Activated CD8-positive, alpha-beta memory T cell treated with anti-CD3 and anti-CD28 coated beads, Interleukin-2, amount 10 ng/mL, durations not matched to agents 7 days and 5 days (primary cell): ENCODE measurements around the gene ITPKC. TPM values are rescaled to one million over a fixed set of nuclear protein-coding genes. Genes with fewer than 3 reads are reported as not detected.
"Not testable (repeated sequence)": the region's sequence is repeated elsewhere in the genome, so short reads cannot be mapped to it uniquely, and the experiment has no call there.

Source experiments
- ATAC-seq: fragments of 150-1000 bp; cut with Tn5 transposase; one replicate; pipeline ENCODE4 v1.10.0; 2021; ENCODE audit warnings: moderate library complexity
- CTCF ChIA-PET: fragments of 350-600 bp; sonication (Branson Sonifier 250); formaldehyde crosslinking; loops from one replicate; lab custom pipeline; 2021; ENCODE audit warnings: antibody characterized with exemption; lab: Charles Lee
- DNase-seq: peaks from one replicate; pipeline ENCODE4 v3.0.0-alpha.2; 2020
- H3K27ac Mint-ChIP-seq: one replicate; pipeline ENCODE4 v1.8.0; 2021; ENCODE audit warnings: mild to moderate bottlenecking, mixed read lengths
- H3K27me3 Mint-ChIP-seq: one replicate; pipeline ENCODE4 v1.8.0; 2021; ENCODE audit warnings: mixed read lengths
- H3K36me3 Mint-ChIP-seq: one replicate; pipeline ENCODE4 v1.8.0; 2021; ENCODE audit warnings: mild to moderate bottlenecking, mixed read lengths
- H3K4me1 Mint-ChIP-seq: one replicate; pipeline ENCODE4 v1.8.0; 2021; ENCODE audit warnings: mixed read lengths
- H3K4me3 Mint-ChIP-seq: one replicate; pipeline ENCODE4 v1.8.0; 2021; ENCODE audit warnings: mild to moderate bottlenecking, moderate library complexity, mixed read lengths
- H3K9me3 Mint-ChIP-seq: one replicate; pipeline ENCODE4 v1.8.0; 2022; ENCODE audit warnings: low read depth, mixed read lengths
- total RNA-seq, 2 experiments: library from RNA; stranded (reverse); gene quantifications; one replicate each; pipeline ENCODE4 v1.2.3, GENCODE V29; 2021

The ITPKC gene
- total RNA-seq, 2 experiments from 2014 or later, result 5.6 to 5.8 TPM

DNA sequence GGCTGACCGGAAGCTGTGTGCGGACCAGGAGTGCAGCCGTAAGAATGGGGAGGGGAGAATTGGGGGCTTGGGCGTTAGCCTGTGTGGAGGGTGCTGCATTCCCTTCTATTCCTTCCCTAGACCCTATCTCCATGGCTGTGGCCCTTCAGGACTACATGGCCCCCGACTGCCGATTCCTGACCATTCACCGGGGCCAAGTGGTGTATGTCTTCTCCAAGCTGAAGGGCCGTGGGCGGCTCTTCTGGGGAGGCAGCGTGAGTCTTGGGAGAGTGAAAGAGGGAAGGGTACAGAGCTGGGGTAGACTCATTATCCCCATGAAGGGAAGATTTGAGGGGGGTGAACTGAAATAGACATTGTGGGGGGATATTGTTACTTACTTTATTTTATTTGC, 58.7 kb downstream of the ITPKC start:
- Mint-ChIP-seq H3K9me3 (no peaks in the 10 kb centered on the region), H3K27me3 (no peaks in the 10 kb centered on the region), H3K36me3 (peaks cover 12% of the 10 kb centered on the region), H3K27ac (no peak overlapping the region), H3K4me1 (peaks cover 38% of the 10 kb centered on the region), H3K4me3 (no peak overlapping the region)
- CTCF ChIA-PET, result interaction anchor here (3.8 to 4.6 kb wide), 3 partner anchors 21 to 31 kb away, joined by 42 to 47 read pairs (median 43); partner anchors contain the start of gene EGLN2
- ATAC-seq (no peak), DNase-seq (no peak)

DNA sequence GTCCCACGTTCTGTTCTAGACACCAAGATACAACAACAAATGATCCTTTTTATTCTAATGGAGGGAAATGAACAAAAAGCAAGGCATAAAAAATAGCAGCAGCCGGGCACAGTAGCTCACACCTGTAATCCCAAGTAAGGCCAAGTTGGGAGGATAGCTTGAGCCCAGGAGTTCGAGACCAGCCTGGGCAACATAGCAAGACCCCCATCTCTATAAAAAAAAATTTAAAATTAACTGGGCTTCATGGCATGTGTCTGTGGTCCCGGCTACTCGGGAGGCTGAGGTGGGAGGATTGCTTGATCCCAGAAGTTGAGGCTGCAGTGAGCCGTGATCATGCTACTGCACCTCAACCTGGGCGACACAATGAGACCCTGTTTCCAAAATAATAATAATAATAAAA, 59.5 kb downstream of the ITPKC start:
- CTCF ChIA-PET, result interaction anchor here (2.5 to 4.6 kb wide), 5 partner anchors 21 to 43 kb away, joined by 9 to 47 read pairs (median 42); partner anchors contain the start of genes ACTMAP, EGLN2 and SNRPA
- DNase-seq, result no peak

DNA sequence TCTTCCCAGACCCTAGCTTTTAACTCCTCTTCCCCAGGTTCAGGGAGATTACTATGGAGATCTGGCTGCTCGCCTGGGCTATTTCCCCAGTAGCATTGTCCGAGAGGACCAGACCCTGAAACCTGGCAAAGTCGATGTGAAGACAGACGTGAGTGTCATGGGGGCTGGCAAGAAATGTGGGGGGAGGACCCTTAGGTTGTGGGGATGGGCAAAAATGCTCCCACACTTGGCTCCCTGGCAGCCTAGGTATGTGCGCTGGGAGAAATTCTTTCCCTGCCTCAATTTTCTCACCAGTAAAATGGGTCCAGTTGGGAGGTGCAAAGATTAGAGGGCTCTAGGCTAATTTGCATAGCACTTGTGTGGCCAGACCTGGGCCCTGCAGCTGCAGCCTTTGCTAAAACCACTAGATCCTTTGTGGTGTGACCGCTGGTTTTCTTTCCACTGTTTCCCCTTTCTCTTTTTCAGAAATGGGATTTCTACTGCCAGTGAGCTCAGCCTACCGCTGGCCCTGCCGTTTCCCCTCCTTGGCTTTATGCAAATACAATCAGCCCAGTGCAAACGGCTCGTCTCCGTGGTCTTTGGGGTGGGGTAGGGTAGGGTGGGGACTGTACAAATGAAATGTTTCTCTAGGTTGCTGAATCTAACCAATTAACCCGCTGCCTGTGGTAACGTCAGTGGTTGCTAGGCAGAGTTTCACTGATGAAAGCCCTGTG, 60.2 kb downstream of the ITPKC start:
- Mint-ChIP-seq H3K9me3 (no peaks in the 10 kb centered on the region), H3K27ac (peak overlapping the region; percentile 99), H3K4me1 (peaks cover 33% of the 10 kb centered on the region), H3K36me3 (peaks cover 12% of the 10 kb centered on the region), H3K4me3 (peak overlapping the region; percentile 87), H3K27me3 (no peaks in the 10 kb centered on the region)
- CTCF ChIA-PET, result interaction anchor here (0.5 to 4.6 kb wide), 12 partner anchors 20 to 525 kb away, joined by 3 to 47 read pairs (median 8); partner anchors contain the start of genes ACTMAP, COQ8B, EGLN2 and ITPKC
- DNase-seq, result peak; percentile 98
- ATAC-seq, result peak; percentile 56

More for the DNA sequence above, 59.5 kb downstream of the ITPKC start:
- Mint-ChIP-seq H3K4me3 (no peak overlapping the region), H3K27ac (no peak overlapping the region), H3K9me3 (no peaks in the 10 kb centered on the region), H3K4me1 (peaks cover 34% of the 10 kb centered on the region), H3K36me3 (peaks cover 10% of the 10 kb centered on the region), H3K27me3 (no peaks in the 10 kb centered on the region)
- ATAC-seq, result no peak

DNA sequence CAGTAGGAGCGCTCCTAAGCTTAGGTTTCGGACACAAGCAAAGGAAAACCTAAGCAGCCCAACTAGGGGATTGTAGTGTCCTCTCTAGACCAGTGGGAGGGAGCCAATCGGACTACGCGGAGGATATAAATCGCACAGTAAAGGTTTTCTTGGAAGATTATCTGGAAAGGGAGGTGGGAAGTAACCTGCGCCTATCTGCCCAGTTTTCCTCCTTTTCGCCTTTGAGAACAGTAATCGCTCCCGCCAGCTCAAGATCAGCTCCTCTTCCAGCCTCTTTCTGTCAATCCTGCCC, 60.7 kb downstream of the ITPKC start:
- peak overlapping the region; percentile 99 for H3K27ac Mint-ChIP-seq
- no peaks in the 10 kb centered on the region for H3K27me3 Mint-ChIP-seq
- peak overlapping the region; percentile 87 for H3K4me3 Mint-ChIP-seq
- H3K4me1 Mint-ChIP-seq, result peaks cover 33% of the 10 kb centered on the region
- H3K9me3 Mint-ChIP-seq, result no peaks in the 10 kb centered on the region
- ATAC-seq, result no peak
- no peak for DNase-seq
- H3K36me3 Mint-ChIP-seq, result peaks cover 14% of the 10 kb centered on the region
- CTCF ChIA-PET, result interaction anchor here (0.5 to 4.6 kb wide), 14 partner anchors 20 to 525 kb away, joined by 3 to 47 read pairs (median 6); partner anchors contain the start of genes ACTMAP, COQ8B, EGLN2 and ITPKC

DNA sequence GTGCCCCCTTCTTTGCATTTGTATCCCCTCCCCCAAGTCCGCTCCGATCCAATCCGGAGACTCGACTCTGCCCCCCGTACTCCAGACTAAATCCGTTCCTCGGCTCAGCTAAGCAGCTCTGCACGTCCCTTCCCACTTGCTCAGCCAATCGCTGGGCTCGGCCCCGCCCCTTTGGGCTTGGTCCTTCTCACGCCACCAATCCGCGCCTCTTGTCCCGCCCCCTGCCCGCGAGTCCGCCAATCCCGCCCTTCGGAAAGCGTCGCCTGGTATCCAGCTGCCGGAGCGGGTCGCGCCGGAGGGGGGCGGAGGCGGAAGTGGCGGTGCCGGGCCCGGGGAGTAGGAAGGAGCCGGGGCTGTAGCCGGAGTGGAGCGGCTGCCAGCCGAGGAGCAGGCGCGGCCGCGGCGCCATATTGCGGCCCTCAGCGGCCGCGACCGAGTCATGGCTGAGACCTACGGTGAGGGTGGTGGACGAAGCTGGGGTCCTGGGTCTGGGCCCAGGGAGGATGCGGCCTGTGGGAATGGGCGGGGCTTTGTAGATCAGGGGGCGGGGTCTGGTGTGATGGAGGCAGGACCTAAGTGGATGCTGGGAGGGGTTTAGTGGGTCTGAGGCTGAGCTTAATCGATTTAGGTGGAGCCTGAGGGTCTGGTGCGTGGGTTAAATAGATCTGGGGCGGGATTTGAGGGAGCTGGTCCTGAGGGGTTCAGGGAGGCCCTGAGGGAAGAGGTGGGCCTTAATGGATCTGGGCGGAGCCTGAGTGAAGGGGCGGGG, 61.2 kb downstream of the ITPKC start, which contains the start of gene RAB4B:
TSS of gene RAB4B (plus strand) at position 311 of the 769 bp plus-strand sequence. CDS start at position 440, 129 bp downstream.
- DNase-seq, result peak; percentile 100
- Mint-ChIP-seq H3K36me3 (peaks cover 14% of the 10 kb centered on the region), H3K27me3 (no peaks in the 10 kb centered on the region), H3K9me3 (no peaks in the 10 kb centered on the region), H3K27ac (peak within 1 kb of the TSS; percentile 99), H3K4me3 (peak within 1 kb of the TSS; percentile 87), H3K4me1 (peaks cover 33% of the 10 kb centered on the region)
- CTCF ChIA-PET, result interaction anchor here (0.5 to 4.6 kb wide), 17 partner anchors 9 to 524 kb away, joined by 3 to 47 read pairs (median 5); partner anchors contain the start of genes ACTMAP, COQ8B, EGLN2 and ITPKC
- peak; percentile 81 for ATAC-seq

DNA sequence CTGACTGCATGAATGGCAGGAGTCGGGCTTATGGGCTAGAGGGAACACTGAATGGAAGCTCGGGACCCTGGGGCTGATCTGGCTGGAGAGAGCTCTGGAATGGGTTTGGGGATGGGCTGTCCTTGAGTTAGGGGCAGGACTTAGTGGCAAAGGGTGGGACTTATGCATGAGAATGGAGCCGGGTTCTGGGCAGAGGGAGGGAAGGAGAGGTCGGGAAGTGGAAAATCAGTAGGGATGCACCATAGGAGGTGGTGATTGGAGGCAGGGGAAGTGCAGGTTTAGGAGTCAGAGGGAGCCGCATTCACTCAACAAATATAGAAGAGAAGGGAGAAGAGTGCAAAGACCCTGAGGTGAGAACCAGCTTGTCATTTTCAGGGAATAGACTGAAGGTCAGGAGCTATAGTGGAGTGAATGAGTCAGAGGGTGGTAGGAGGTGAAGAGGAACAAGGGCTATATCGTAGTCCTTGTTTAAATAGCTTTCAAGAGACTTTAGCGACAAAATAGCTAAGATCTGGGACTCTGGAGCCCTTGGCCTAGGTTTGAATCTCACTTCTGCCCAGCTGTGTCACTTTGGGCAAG, 61.9 kb downstream of the ITPKC start:
- Mint-ChIP-seq H3K4me3 (peak overlapping the region; percentile 87), H3K27me3 (no peaks in the 10 kb centered on the region), H3K4me1 (peaks cover 33% of the 10 kb centered on the region), H3K36me3 (peaks cover 14% of the 10 kb centered on the region), H3K9me3 (no peaks in the 10 kb centered on the region), H3K27ac (peak overlapping the region; percentile 99)
- no peak for ATAC-seq
- DNase-seq, result no peak
- CTCF ChIA-PET, result interaction anchor here (0.7 to 4.6 kb wide), 15 partner anchors 8 to 144 kb away, joined by 3 to 47 read pairs (median 6); partner anchors contain the start of genes ACTMAP, COQ8B, EGLN2 and ITPKC

DNA sequence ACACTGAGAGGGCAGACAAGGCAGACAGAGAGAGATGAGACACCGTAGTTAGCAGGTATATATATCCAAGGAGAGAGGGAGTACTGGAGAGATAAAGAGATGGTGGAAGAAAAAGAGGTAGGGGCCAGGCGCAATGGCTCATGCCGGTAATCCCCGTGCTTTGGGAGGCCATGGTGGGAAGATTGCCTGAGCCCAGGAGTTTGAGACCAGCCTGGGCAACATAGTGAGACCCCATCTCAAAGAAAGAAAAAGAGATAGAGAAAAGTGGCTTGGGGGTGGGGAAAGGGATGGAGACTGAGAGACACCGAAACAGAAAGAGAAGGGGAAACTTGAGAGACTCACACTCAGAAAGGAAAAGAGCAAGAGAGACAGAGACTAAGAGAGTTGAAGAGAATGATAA, 63.7 kb downstream of the ITPKC start:
- DNase-seq, result no peak
- no peak for ATAC-seq
- peak overlapping the region; percentile 69 for H3K27ac Mint-ChIP-seq
- peaks cover 39% of the 10 kb centered on the region for H3K4me1 Mint-ChIP-seq
- no peak overlapping the region for H3K4me3 Mint-ChIP-seq
- CTCF ChIA-PET, result interaction anchor here (0.5 to 1.1 kb wide), 2 partner anchors 10 to 36 kb away, joined by 3 read pairs; no protein-coding TSS in a partner anchor
- H3K9me3 Mint-ChIP-seq, result no peaks in the 10 kb centered on the region
- peaks cover 16% of the 10 kb centered on the region for H3K36me3 Mint-ChIP-seq
- H3K27me3 Mint-ChIP-seq, result no peaks in the 10 kb centered on the region

DNA sequence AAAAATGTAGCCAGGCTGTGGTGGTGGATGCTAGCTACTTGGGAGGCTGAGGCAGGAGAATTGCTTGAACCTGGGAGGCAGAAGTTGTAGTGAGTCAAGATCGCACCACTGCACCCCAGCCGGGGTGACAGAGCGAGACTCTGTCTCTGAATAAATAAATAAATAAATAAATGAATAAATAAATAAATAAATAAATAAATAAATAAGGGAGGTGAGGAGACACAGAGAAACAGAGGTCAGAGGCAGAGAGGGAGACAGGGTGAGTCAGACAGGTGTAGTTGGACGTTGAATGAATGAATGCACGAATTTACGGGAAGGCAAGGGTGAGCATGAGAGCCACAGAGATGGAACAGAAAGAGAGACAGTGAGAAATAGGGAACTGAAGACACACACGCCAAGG, 64.2 kb downstream of the ITPKC start:
- Mint-ChIP-seq H3K36me3 (peaks cover 16% of the 10 kb centered on the region), H3K9me3 (no peaks in the 10 kb centered on the region), H3K4me1 (peaks cover 38% of the 10 kb centered on the region), H3K27me3 (no peaks in the 10 kb centered on the region), H3K27ac (no peak overlapping the region), H3K4me3 (no peak overlapping the region)
- DNase-seq (no peak), ATAC-seq (no peak)
- CTCF ChIA-PET, result interaction anchor here (0.6 to 1.1 kb wide), 3 partner anchors 9 to 123 kb away, joined by 3 read pairs; no protein-coding TSS in a partner anchor

DNA sequence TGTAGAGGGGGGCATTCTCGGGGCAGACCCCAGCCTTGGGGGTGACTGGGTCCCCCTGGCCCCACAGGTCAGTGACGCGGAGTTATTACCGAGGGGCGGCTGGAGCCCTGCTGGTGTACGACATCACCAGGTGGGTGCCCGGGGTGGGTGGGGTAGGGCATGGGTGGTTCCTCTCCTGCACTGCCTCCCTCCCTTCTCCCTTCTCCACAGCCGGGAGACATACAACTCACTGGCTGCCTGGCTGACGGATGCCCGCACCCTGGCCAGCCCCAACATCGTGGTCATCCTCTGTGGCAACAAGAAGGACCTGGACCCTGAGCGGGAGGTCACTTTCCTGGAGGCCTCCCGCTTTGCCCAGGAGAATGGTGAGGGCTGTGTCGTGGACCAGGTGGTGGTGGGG, 66.8 kb downstream of the ITPKC start:
- peaks cover 24% of the 10 kb centered on the region for H3K4me1 Mint-ChIP-seq
- H3K36me3 Mint-ChIP-seq, result peaks cover 18% of the 10 kb centered on the region
- no peaks in the 10 kb centered on the region for H3K27me3 Mint-ChIP-seq
- H3K27ac Mint-ChIP-seq, result no peak overlapping the region
- CTCF ChIA-PET, result no interaction called here
- no peak for ATAC-seq
- no peak for DNase-seq
- no peak overlapping the region for H3K4me3 Mint-ChIP-seq
- no peaks in the 10 kb centered on the region for H3K9me3 Mint-ChIP-seq

DNA sequence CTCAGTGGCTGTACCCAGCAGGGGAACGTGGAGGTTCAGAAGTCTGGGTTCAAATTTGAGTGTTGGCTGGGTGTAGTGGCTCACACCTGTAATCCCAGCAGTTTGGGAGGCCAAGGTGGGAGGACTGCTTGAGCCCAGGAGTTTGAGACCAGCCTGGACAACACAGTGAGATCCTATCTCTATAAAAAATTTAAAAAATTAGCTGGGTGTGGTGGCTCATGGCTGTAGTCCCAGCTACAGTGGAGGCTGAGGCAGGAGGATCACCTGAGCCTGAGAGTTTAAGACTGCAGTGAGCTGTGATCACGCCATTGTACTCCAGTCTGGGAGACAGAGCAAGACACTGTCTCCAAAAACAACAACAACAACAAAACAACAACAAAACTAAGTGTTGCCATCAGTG, 67.2 kb downstream of the ITPKC start:
- H3K27me3 Mint-ChIP-seq, H3K27ac Mint-ChIP-seq, DNase-seq, ATAC-seq, H3K9me3 Mint-ChIP-seq, H3K4me3 Mint-ChIP-seq, CTCF ChIA-PET: not testable (repeated sequence)
- peaks cover 18% of the 10 kb centered on the region for H3K36me3 Mint-ChIP-seq
- H3K4me1 Mint-ChIP-seq, result peaks cover 20% of the 10 kb centered on the region

DNA sequence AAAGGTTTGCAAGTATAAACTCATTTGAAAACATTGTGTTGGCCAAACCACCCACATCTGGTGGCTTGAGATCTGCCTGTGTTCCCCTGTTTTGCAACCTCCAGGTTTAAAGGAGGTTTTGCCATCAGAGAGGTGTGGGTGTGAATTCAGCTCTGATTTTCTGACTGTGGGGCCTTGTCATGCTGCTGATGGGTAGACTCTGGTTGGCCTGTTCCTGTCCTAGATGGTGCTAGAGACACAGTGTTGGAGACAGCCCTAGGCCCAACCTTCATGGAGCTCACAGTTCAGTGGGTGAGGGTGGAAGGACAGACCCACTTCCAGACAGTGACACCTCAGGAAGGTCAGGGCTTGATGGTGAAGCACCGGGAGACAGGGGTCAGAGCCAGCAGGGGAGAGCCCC, 68.6 kb downstream of the ITPKC start:
- Mint-ChIP-seq H3K36me3 (peaks cover 20% of the 10 kb centered on the region), H3K27me3 (no peaks in the 10 kb centered on the region), H3K4me3 (no peak overlapping the region), H3K9me3 (no peaks in the 10 kb centered on the region), H3K4me1 (peaks cover 9% of the 10 kb centered on the region), H3K27ac (peak overlapping the region; percentile 41)
- DNase-seq, result no peak
- CTCF ChIA-PET, result no interaction called here
- ATAC-seq, result no peak

DNA sequence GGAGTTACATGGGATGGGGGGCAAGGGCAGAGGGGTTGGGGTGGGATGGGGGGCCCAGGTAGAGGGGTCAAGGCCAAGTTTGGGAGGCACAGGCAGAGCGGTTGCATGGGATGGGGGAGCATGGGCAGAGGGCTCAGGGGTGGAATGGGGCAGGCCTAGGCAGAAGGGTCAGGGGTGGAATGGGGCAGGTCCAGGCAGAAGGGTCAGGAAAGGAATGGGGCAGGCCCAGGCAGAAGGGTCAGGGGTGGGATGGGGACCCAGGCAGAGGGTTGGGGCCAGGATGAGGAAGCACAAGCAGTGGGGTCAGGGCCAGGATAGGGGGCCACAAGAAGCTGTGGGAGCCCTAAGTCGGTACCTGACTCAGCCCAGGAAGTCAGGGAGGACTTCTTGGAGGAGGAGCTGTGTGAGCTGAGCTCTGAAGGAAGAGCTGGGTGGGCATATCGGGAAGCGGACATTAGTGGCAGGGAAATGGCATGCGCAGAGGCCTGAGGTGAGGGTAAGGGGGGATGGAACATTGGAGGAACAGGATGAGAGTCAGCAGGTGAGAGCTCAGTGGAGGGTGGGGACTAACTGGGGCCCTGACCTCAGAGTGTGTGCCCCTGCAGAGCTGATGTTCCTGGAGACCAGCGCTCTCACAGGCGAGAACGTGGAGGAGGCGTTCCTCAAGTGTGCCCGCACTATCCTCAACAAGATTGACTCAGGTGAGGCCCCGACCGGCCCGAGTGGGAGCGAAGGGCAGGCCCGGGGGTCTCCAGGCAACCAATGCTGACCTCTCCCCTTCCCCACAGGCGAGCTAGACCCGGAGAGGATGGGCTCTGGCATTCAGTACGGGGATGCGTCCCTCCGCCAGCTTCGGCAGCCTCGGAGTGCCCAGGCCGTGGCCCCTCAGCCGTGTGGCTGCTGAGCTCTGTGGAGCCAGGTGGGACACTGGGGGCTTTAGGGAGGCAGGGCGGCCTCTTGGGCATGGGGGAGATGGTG, 69.4 kb downstream of the ITPKC start:
- no peak overlapping the region for H3K4me3 Mint-ChIP-seq
- H3K27me3 Mint-ChIP-seq, result no peaks in the 10 kb centered on the region
- H3K4me1 Mint-ChIP-seq, result peaks cover 6% of the 10 kb centered on the region
- no peaks in the 10 kb centered on the region for H3K9me3 Mint-ChIP-seq
- CTCF ChIA-PET, result interaction anchor here (1.0 kb wide), 1 partner anchor 8 kb away, joined by 3 read pairs; the partner anchor contains the start of gene RAB4B
- H3K27ac Mint-ChIP-seq, result no peak overlapping the region
- no peak for ATAC-seq
- DNase-seq, result no peak
- peaks cover 16% of the 10 kb centered on the region for H3K36me3 Mint-ChIP-seq
